Thyroid gland (tissue), 4 donors: ENCODE data around the gene CYP3A4. TPM values are rescaled to one million over a fixed set of nuclear protein-coding genes. Genes with fewer than 3 reads are reported as not detected.
"Not testable (repeated sequence)": the region's sequence is repeated elsewhere in the genome, so short reads cannot be mapped to it uniquely, and the experiment has no call there.

ENCODE experiments used
- DNase-seq, 2 donors: peaks; one replicate each; pipeline ENCODE4 v3.0.0-alpha.2; 2019
- H3K27ac ChIP-seq, 3 donors: fragments of 200-600 bp; sonication (generic); 1 replicate in 2 of 3; 2 replicates in 1 of 3; pipeline ENCODE4 v1.5.1; 2016 to 2019; ENCODE audit warnings: mild to moderate bottlenecking in 1 of 3, moderate library complexity in 1 of 3
- H3K27me3 ChIP-seq: fragments of 200-600 bp; sonication (generic); one replicate; pipeline ENCODE4 v1.5.1; 2019
- H3K36me3 ChIP-seq, 2 donors: fragments of 200-600 bp; sonication (generic); one replicate each; pipeline ENCODE4 v1.5.1; 2016 to 2019
- H3K4me1 ChIP-seq, 2 donors: fragments of 200-600 bp; sonication (generic); one replicate each; pipeline ENCODE4 v1.5.1; 2017 to 2019
- H3K4me3 ChIP-seq, 3 donors: fragments of 200-600 bp; sonication (generic); replicated peaks in 1 of 3; 1 replicate in 2 of 3; 2 replicates in 1 of 3; pipeline ENCODE4 v1.5.1; 2016; ENCODE audit warnings: mild to moderate bottlenecking in 1 of 3
- H3K9me3 ChIP-seq: fragments of 200-600 bp; sonication (generic); one replicate; pipeline ENCODE4 v1.5.1; 2017
- POLR2A ChIP-seq, 2 donors: fragments of 450-650 bp; IDR thresholded peaks; one replicate each; pipeline ENCODE4 v1.6.1; 2017; ENCODE audit warnings: antibody characterized with exemption in 2 of 2, mild to moderate bottlenecking in 2 of 2, moderate library complexity in 1 of 2
- WGBS, 2 donors: methylation state at CpG; one replicate each; pipeline ENCODE4 v1.1.5; 2017; 5-methylcytosine and 5-hydroxymethylcytosine counted together
- intact Hi-C: fragments of 100-400 bp; cut with DNase I; formaldehyde crosslinking; loops from one replicate; pipeline ENCODE4 v1.15.1; 2023
- total RNA-seq, 4 donors: library from RNA; depleted of rRNA; stranded (reverse); fragments of >200 nt; gene quantifications; one replicate each; pipeline ENCODE4 v1.2.3, GENCODE V29; 2016
- TF ChIP-seq, protein P1 (sequence below), 6 experiments: fragments of 200-600 bp in 3 of 6; fragments of 450-650 bp in 3 of 6; sonication (generic) in 3 of 6; IDR thresholded peaks; one replicate each; pipeline ENCODE4 v1.5.1; 2016 to 2019; ENCODE audit warnings: antibody characterized with exemption in 6 of 6, mild to moderate bottlenecking in 2 of 6, inconsistent platforms in 1 of 6, moderate library complexity in 1 of 6

CYP3A4 gene
- total RNA-seq, 4 donors from 2014 or later: not detected

DNA sequence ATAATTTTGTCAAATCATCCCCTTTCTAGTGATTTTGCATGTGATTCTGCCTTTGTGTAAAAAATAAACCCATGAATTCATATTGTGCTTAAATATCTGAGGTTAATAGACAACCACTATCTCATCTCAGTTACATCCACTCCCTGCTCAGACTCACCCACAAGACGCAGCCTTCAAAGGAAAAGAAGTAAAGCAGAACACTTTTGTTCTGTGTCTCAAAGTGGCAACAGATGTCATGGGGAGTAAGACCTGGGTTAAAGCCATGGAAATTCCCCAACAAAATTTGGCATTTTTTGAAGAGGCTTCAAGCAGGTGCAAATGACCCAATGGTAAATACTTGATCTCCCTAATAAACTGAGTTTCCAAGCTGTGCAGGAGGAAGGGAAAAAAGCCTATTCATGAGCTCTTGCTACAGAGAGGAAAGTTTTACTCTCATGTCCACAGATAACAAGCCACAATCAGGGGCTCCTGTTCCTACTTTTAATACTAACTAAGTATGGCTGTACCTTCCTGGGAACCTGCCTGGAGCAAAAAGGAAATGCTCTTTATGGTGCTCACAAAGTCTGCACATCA, 53.7 kb downstream of the CYP3A4 start:
- Histone ChIP-seq H3K36me3 (no peaks in the 10 kb centered on the region), H3K4me1 (no peaks in the 10 kb centered on the region), H3K27ac (no peak overlapping the region), H3K9me3 (no peaks in the 10 kb centered on the region), H3K4me3 (no peak overlapping the region), H3K27me3 (no peaks in the 10 kb centered on the region)
- TF ChIP-seq, protein P1, sequence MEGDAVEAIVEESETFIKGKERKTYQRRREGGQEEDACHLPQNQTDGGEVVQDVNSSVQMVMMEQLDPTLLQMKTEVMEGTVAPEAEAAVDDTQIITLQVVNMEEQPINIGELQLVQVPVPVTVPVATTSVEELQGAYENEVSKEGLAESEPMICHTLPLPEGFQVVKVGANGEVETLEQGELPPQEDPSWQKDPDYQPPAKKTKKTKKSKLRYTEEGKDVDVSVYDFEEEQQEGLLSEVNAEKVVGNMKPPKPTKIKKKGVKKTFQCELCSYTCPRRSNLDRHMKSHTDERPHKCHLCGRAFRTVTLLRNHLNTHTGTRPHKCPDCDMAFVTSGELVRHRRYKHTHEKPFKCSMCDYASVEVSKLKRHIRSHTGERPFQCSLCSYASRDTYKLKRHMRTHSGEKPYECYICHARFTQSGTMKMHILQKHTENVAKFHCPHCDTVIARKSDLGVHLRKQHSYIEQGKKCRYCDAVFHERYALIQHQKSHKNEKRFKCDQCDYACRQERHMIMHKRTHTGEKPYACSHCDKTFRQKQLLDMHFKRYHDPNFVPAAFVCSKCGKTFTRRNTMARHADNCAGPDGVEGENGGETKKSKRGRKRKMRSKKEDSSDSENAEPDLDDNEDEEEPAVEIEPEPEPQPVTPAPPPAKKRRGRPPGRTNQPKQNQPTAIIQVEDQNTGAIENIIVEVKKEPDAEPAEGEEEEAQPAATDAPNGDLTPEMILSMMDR (IDR thresholded peaks at IDR 0.05): no peak
- TF ChIP-seq POLR2A (IDR thresholded peaks at IDR 0.05): no peak
- intact Hi-C loops: no loop called here
- 91 to 97% methylated on average over 1 of the region's 1 CpG for WGBS, 2 donors
- DNase-seq: no peak

GRCh38 chr7:99729486-99730237, 54.3 kb downstream of the CYP3A4 start:
- WGBS, 2 donors: 69 to 72% methylated on average over 5 of the region's 5 CpGs
- Histone ChIP-seq H3K27me3 (no peaks in the 10 kb centered on the region), H3K4me3 (no peak overlapping the region), H3K9me3 (no peaks in the 10 kb centered on the region), H3K36me3 (no peaks in the 10 kb centered on the region), H3K4me1 (no peaks in the 10 kb centered on the region), H3K27ac (no peak overlapping the region)
- DNase-seq: no peak
- TF ChIP-seq POLR2A (IDR thresholded peaks at IDR 0.05): no peak
- TF ChIP-seq, protein P1 (IDR thresholded peaks at IDR 0.05): no peak
- intact Hi-C loops: no loop called here

DNA sequence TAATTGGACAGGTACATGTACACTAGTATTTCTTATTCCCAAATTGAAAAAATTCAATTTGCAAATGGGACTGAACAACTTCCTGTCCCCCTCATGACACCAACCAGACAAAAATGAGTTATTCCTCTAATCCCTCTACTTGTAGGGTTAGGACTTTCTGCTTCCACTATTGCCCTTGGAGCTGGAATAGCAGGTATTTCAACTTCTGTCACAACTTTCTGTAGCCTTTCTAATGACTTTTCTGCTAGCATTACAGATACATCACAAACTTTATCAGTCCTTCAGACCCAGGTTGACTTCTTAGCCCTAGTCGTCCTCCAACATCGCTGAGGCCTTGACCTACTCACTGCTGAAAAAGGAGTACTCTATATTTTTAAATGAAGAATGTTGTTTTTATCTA, 55.4 kb downstream of the CYP3A4 start:
- Histone ChIP-seq H3K36me3 (no peaks in the 10 kb centered on the region), H3K27me3 (no peaks in the 10 kb centered on the region), H3K4me3 (no peak overlapping the region), H3K4me1 (no peaks in the 10 kb centered on the region), H3K9me3 (no peaks in the 10 kb centered on the region), H3K27ac (no peak overlapping the region)
- WGBS, 2 donors: 96 to 97% methylated on average over 2 of the region's 2 CpGs
- TF ChIP-seq, protein P1 (IDR thresholded peaks at IDR 0.05): no peak
- no peak for TF ChIP-seq POLR2A (IDR thresholded peaks at IDR 0.05)
- no peak for DNase-seq
- intact Hi-C loops: no loop called here

- intact Hi-C loops, H3K9me3 ChIP-seq, H3K4me3 ChIP-seq, H3K36me3 ChIP-seq, H3K27me3 ChIP-seq, H3K27ac ChIP-seq, H3K4me1 ChIP-seq, DNase-seq: not testable (repeated sequence)
- WGBS, 2 donors: 91% methylated on average over 6 of the region's 6 CpGs
Measured at GRCh38 chr7:99723201-99723600, 60.8 kb downstream of the CYP3A4 start.

DNA sequence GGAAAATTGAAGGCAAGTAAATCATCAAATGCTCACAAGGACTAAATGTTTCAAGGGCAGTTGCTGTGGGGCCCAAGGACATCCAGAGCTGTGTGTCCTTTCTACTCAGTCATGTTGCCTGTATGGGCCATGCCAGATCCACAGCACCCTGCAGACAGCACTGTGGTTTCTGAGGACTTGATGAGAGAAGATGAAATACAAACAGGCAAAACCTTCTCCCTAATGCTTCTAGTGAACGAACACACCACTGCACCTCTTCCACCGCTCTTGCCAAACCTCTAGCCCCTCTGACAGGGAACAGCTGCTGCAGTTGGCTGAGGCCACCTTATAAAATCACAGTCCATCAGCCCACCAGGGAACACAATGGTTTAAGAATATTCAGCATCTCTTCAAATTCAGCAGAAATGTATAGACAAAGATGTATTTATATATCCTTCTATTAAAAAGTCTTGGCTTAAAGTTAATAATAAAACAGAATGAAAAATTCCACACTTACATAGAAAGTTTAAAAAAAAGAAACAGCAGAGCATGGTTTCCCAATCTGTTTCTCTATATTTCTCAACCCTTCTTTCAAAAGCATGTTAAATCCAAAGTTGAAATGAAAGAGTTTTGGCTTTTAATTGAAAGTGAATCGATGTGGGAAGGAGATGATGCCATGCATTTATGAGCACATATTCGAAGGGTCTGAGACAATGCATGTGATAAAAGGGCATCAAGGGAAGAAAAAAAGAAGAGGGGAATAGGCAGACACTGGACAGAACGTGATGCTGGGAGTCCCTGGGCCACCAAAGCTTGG, 63.0 kb downstream of the CYP3A4 start:
- Histone ChIP-seq H3K9me3 (no peaks in the 10 kb centered on the region), H3K4me1 (no peaks in the 10 kb centered on the region), H3K27me3 (no peaks in the 10 kb centered on the region), H3K36me3 (no peaks in the 10 kb centered on the region), H3K27ac (no peak overlapping the region), H3K4me3 (no peak overlapping the region)
- DNase-seq: no peak
- WGBS, 2 donors: 75 to 76% methylated on average over 5 of the region's 5 CpGs
- no peak for TF ChIP-seq POLR2A (IDR thresholded peaks at IDR 0.05)
- TF ChIP-seq, protein P1 (IDR thresholded peaks at IDR 0.05): no peak
- intact Hi-C loops: no loop called here
